ENCODE results near the gene PACS1. TPM values are rescaled to one million over a fixed set of nuclear protein-coding genes. Genes with fewer than 3 reads are reported as not detected.

Gene PACS1
- total RNA-seq, 1 donor from 2014 or later: 22.6 TPM

DNA sequence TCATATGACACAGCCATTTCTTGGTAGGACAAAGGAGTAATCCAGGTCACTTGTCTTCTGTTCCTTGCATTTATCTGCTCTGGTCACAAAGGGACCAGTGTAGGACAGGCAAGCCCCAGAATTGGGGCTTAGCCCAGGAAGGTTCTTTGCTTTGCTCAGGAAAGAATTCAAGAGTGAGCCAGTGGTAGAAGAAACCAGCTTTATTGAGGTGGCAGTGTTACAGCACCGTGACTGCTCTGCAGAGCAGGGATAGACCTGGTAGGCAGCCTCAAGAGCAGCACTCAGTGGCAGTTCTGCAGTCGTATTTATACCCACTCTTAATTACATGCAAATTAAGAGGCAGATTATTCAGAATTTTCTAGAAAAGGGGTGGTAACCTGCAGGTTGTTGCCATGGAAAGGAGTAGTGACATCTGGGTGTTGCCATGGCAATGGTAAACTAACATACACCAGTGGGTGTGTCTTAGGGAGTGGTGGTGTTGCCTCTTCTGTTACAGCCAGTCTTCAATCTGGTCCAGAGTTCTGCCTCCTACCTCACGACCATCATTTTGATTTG is 113.5 kb downstream of the PACS1 start:
- DNase-seq (ENCODE audit: low read depth in 2 of 2): peak in 1 of 2 donors; percentile 28

DNA sequence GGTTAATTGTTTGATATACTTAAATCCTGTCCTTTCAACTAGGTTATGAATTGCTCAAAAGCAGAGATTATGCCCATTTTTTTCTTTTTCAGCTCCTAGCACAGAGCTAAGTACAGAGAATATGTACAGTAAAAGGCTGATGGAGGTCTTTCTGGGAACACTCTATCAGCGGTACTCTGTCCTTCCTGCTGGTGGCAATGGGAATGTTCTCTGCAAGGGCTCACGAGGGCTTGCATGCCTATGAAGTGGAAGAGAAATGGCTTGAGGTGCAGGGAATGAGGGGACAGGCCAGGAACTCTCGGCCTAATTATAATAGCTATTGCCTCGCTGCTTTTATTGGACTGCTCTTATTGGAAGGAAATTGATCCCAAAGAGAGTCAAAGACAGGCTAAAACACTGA is 114.7 kb downstream of the PACS1 start:
- DNase-seq (ENCODE audit: low read depth in 2 of 2): no peak

DNA sequence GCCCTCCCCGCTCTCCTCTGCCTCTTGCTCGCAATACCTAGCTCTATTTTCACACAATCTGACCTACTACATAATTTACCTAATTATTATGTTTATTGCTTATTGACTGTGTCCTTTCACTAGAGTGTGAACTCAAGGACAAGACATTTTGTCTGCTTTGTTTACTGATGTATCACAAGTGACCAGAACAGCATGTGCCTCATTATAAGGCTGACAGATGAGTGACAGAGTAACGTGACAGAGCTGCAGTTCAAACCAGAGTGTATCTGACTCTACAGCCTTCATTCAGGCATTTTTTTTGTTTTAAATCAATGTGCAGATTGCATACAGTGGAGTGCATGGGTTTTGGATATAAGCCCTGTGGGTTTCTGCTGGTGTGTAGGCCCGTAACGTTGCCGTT is 116.4 kb downstream of the PACS1 start:
- no peak for DNase-seq (ENCODE audit: low read depth in 2 of 2)

DNA sequence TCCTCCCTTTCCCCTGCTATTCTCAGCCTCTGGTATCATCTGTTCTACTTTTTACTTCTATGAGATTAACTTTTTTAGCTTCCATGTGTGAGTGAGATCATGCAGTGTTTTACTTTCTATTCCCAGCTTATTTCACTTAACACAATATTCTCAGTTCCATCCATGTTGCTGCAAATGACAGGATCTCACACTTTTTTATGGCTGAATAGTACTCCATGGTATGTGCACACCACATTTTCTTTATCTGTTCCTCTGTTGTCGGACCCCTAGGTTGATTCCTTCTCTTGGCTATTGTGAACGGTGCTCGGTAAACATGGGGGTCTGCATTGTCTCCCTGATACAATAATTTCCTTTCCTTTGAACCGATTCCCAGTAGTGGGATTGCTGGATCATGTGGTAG is 117.4 kb downstream of the PACS1 start:
- DNase-seq (ENCODE audit: low read depth in 2 of 2): no peak

DNA sequence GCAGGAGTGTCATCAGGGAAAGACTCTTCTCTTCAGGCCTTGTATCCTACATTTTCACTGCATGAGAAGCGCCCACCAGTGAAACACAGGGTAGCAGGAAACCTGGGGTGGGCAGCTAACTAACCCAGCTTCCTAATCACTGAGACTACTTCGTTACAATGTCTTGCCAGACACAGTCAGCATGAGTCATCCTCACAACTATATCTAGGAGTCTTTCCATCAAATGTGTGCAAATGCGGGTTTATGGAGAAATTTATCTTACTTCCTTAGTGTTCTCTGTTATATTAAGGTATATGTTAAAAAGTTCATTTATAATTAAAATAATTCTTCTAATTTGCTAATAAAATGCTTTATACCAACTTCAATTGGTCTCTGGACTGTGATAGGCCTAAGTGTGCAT is 118.5 kb downstream of the PACS1 start:
- DNase-seq (ENCODE audit: low read depth in 2 of 2): peak in 1 of 2 donors; percentile 86

DNA sequence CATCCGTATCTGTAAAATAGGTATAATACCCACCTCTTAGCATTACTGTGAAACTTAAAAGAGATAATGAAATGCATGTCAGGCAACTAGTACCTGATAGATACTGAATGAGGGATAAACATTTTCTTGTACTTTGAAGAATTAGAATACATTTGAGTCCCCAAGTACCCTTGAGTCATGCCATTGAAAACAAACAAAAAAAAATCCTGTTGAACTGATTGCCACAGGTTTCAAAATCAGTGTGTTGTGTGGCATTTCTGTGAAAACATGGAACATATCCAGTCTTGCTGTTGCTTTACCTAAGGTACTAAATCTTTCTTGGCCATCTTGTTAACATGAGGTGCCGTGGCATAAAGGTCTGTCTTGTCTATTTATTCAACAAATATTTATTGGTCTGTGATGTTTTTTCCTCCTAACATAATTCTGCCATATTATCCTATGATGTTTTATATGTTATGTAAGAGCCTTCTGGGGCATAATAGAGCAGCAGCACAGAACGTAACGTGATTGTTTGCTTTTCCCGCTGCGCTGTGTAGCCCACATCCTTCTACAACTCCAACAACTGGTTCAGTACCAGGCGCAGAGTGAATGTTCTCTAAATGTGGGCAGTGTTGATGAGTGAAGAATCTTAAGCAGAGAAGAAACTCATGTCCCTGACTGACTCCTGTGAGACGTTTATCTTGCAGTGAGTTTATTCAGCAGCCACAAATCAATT is 119.1 kb downstream of the PACS1 start:
- no peak for DNase-seq (ENCODE audit: low read depth in 2 of 2)

DNA sequence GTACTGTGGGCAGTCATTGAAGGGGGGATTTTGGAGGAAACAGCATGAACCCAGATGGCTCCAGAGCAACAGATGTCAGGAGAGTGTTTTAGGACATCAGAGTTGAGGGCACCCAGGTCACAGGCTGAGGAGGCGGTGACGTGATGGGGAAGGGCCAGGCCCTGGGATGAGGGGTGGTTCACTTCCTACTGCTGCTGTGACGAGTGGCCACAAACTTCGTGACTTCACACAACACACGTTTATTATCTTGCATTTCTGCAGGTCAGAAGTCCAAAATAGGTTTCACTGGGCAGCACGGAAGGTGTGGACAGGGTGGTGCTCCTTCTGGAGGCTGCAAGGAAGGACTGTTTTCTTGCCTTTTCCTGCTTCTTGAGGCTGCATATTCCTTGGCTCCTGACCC is 120.7 kb downstream of the PACS1 start:
- no peak for DNase-seq (ENCODE audit: low read depth in 2 of 2)

DNA sequence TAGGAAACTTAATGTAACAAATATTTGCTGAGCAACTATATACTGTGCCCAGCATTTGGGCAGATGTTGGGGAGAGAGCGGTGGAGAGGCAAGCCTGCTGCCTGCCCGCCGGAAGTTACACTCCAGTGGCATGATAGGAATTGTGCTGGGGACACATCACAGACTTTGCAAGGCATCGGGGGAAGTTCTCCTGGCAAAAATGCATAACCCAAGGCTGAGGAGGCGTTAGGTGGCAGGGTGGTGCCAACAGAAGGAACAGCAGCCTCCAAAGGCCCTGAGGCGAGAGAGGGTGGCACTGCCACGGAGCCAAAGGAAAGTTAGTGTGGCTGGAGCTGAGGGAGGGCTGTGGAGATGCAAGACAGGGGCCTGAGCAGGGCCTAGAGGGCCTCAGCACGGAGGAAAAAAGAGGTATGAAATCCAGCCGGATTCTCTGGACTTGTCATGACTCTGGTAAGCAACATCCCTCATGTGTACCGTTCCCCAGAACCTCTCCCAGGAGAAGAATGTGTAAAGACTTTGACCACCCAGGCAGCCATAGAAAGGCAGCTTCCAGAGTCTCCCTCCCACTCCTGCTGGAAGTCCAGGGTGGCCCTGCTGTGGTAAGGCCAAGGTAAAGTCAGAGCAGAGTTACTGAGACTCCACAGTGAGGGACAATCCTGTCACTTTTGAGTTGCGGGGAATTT is 122.2 kb downstream of the PACS1 start:
- DNase-seq (ENCODE audit: low read depth in 2 of 2): no peak

DNA sequence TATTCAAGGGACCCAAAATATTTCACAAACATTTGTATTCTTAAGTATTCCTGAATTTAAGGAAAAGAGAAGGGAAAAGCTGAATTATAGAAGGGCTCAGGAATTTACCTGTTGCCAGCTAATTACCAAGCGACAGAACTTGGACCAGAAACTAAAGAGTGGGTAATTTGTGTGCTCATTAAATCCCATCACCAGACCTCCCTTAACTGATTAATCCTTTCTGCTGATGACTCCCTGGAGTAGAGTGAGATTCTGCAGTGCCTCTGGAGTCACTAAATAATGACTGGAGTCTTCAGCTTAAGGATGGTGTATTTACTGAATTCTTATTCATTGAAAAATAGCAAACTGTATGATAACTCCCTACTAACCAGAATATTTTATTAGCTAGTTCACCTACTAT is 124.3 kb downstream of the PACS1 start:
- DNase-seq (ENCODE audit: low read depth in 2 of 2): no peak

DNA sequence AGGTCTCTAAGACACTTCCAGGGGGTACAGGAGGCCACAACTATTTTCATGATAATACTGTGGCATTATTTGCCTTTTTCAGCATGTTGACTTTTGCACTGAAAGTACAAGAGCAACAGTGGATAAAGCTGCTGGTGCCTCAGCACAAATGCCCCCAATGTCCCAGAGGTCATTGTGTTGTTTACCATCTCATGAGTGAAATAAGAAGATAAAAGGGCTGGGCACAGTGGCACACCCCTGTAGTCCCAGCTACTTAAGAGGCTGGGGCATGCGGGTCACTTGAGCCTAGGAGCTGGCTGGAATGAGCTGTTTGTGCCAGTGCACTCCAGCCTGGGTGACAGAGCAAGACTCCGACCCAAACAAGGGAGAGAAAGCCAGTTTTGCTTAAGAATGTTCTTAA is 125.8 kb downstream of the PACS1 start:
- DNase-seq (ENCODE audit: low read depth in 2 of 2): no peak

DNA sequence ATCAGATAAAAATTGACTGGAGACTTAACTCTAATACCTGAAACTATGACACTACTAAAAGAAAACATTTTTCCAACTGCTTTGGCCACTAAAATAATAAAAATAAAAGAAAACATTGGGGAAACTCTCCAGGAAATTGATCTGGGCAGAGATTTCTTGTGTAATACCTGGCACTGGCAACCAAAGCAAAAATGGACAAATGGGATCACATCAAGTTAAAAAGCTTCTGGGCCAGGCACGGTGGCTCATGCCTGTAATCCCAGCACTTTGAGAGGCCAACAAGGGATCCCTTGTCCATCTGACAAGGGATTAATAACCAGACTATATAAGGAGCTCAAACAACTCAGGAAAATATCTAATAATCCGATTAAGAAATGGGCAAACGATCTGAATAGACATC is 133.8 kb downstream of the PACS1 start:
- DNase-seq (ENCODE audit: low read depth in 2 of 2): no peak

DNA sequence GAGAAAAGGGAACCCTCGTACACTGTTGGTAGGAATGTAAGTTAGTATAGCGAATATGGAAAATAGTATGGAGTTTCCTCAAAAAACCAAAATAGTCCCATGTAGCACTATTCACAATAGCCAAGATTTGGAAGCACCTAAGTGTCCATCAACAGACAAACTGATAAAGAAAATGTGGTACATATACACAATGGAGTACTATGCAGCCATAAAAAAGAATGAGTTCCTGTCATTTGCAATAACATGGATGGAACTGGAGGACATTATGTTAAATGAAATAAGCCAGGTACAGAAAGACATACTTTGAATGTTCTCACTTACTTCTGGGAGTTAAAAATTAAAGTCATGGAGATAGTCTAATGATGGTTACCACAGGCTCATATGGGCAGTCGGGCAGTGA is 134.3 kb downstream of the PACS1 start:
- DNase-seq (ENCODE audit: low read depth in 2 of 2): no peak

DNA sequence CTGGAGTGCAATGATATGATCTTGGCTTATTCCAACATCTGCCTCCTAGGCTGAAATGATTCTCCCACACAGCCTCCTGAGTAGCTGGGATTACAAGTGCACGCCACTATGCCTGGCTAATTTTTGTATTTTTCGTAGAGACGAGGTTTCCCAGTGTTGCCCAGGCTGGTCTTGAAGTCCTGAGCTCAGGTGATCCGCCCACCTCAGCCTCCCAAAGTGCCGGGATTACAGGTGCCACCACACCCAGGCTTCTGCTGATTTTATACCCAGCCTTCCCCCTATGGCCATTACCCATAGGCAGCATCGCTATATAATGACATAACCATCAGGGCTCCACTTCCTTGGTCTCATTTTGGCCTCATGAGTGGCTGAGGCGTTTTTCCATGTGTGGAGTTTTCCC is 137.7 kb downstream of the PACS1 start:
- DNase-seq (ENCODE audit: low read depth in 2 of 2): no peak

DNA sequence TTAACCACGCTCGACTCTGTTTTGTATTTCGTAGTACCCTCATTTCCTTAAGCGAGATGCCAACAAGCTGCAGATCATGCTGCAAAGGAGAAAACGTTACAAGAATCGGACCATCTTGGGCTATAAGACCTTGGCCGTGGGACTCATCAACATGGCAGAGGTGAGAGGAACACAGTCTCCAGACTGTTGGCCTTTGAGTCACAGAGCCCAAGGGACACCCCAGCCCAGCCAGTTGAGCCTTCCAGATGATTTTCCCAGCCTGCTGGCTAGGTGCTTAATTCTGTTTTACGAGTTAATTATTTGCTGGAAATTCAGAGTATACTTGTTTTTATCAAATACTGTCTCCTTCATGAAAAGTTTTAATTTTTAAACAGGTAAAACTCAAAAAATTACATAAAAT is 141.0 kb downstream of the PACS1 start:
- no peak for DNase-seq (ENCODE audit: low read depth in 2 of 2)

DNA sequence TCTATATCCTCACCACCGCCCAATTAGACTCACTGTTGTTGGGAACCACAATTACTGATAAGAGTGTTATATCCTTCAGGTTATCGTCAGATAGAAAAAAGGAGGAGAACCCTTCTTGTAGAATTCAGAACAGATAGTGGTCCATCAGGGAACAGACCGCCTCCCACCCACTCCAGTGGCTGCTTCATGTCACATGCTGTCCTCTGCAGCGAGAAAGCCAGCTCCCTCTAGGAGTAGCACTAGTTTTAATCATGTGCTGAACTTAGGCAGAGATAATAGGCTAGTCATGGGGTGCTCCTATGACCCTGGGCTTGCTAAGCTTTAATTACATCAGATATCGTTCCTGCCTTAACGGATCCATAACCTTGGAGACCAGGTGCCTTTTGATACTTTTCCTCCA is 146.8 kb downstream of the PACS1 start:
- DNase-seq (ENCODE audit: low read depth in 2 of 2): no peak

DNA sequence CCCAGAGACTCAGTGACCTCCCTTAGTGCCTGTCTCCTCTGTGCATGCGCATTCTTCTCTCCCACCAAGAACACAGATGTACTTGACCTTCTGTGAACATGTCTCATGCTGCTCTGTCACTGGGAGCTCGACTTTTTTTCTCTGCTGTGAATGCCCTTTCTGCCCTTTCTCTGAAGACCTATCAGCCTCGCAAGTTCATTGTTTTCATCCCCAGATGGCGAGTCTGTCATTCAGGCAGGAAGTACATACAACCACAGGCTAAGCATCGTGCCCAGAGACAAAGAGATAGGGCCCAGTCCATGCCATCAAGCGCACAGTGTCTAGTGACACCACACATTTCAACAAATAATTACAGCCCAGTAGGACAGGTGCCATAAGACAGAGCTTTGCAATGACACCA is 148.0 kb downstream of the PACS1 start:
- DNase-seq (ENCODE audit: low read depth in 2 of 2): no peak

DNA sequence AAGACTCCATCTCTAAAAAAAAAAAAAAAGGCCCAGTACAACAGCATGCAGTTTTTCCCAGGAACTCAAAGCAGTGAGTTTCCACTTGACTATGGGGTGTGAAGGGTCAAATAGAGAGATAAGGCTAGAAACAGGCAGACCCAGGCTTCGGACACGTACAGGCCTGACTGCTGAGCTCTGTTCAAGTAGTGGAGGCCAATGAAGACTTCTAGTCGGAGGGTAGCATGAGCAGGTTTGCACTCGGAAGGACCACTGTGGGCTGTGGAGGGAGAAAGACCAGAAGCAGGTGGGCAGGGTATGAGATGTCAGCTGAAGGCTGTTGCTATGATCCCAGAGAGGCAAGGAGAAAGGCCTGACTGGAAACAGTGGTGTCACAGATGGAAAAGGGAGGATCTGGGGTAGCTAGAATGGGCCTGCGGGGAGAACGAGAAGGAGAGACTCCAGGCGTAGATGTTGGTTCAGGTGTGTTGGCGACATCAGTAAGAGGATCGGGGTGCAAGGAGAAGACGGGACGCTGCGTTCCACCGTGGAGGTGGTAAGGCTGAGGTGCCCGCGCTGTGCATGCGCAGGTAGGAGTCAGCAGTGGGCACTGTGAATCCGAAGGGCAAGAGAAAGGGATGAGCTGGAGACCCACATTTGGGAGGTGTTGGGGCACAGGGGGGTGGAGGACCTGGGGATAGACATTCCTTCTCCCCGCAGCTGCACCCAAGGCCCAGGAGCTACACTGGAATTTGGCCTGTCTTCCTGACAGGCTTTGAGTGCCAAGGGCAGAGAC is 149.0 kb downstream of the PACS1 start:
- no peak for DNase-seq (ENCODE audit: low read depth in 2 of 2)

DNA sequence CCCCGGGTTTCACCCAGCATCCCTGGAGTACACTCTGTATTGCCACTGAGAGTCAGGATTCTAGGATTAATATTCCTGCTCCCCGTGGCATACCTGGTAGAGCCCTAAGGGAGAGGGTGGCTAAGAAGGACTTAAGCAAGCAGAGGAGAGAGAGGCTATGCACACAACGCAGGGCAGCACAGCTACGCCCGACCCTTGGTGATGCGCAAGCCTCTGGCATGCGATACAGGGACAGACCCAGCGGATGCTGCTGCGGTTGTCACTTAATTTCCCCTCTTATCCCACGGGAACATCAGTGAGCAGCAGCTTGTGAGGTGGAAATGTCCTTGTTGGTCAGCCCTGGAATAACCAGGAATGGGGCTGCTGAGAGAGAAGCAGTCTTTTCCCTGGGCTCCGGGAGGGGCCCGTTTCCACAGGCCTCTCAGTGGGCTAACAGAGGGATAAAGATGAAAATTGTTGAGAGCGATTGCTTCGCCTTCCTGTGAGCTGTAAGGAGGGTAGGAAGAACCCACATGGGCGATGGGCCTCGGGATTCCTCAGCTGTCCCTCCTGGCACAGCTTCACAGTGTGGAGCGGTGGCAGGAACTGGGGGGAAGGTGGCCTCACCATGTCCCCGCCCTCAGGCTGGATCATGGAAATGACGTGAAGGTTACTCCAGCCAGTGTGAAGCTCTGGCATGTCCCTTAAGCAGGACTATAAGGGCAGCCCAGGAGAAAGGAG is 149.9 kb downstream of the PACS1 start:
- peak in 1 of 2 donors; percentile 9 for DNase-seq (ENCODE audit: low read depth in 2 of 2)

DNA sequence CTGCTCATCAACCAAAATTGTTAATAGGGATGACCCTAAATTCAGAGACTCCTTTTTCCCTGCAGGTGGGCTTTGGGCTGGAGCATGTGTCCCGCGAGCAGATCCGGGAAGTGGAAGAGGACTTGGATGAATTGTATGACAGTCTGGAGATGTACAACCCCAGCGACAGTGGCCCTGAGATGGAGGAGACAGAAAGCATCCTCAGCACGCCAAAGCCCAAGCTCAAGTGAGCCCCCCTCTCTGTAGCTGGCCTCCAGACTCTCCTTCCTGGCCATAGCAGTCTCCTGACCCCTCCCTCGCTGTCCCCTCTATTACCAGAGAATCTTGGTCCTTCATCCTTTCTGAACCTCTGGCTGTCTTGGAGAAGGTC is 150.5 kb downstream of the PACS1 start:
- DNase-seq (ENCODE audit: low read depth in 2 of 2): no peak

DNA sequence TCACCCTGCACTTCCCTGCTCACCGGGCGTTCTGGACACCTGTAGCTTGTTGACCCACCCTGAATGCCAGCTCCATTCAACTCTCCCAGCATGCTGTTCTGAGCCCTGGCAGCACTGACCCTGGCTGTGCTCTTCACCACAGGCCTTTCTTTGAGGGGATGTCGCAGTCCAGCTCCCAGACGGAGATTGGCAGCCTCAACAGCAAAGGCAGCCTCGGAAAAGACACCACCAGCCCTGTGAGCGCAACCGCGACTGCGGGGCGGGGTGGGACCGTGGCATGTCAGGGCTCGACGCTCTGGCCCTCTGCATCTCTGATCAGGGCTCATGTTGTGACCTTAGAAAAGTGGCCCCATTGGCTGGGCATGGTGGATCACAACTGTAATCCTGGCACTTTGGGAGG is 150.9 kb downstream of the PACS1 start:
- no peak for DNase-seq (ENCODE audit: low read depth in 2 of 2)

DNA sequence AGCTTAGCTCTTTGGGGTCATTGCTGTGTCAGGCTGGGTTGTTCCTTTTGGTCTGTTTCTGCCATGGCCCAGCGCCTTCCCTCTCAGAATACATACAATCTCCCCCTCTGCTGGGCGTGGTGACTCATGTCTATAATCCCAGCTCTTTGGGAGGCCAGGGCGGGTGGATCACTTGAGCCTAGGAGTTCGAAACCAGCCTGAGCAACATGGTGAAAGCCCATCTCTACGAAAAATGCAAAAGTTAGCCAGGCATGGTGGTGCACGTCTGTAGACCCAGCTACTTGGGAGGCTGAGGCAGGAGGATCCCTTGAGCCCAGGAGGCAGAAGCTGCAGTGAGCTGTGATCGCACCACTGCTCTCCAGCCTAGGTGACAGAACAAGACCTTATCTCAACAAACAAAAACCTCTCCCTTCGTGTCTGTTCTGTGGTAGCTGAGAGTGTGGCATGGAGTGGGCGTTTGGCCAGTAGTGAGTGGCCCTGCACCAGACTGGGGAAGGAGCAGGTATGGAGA is 151.7 kb downstream of the PACS1 start:
- no peak for DNase-seq (ENCODE audit: low read depth in 2 of 2)
